Activated naive CD4-positive, alpha-beta T cell treated with anti-CD3 and anti-CD28 coated beads, Interleukin-2, amount 50 U/mL, for 72 hours (primary cell): ENCODE data around the gene DISP3. TPM values are rescaled to one million over a fixed set of nuclear protein-coding genes. Genes with fewer than 3 reads are reported as not detected.

ENCODE experiments used
- ATAC-seq, 2 donors: fragments of 150-1000 bp; cut with Tn5 transposase; 2 replicates each; pipeline ENCODE4 v1.10.0; 2021; ENCODE audit warnings: mild to moderate bottlenecking in 2 of 2, moderate library complexity in 2 of 2
- DNase-seq, 2 donors: peaks; one replicate each; pipeline ENCODE4 v3.0.0; 2021 to 2022; ENCODE audit warnings: low spot score in 2 of 2
- H3K27ac Mint-ChIP-seq, 2 donors: one replicate each; pipeline ENCODE4 v1.8.0; 2022; ENCODE audit warnings: mild to moderate bottlenecking in 2 of 2, mixed read lengths in 2 of 2
- H3K36me3 Mint-ChIP-seq, 2 donors: one replicate each; pipeline ENCODE4 v1.8.0; 2022; ENCODE audit warnings: mixed read lengths in 2 of 2
- H3K9me3 Mint-ChIP-seq, 2 donors: one replicate each; pipeline ENCODE4 v1.8.0; 2022; ENCODE audit warnings: mixed read lengths in 2 of 2
- total RNA-seq, 2 donors: library from RNA; stranded (reverse); gene quantifications; one replicate each; pipeline ENCODE4 v1.2.3, GENCODE V29; 2022

Gene DISP3
- total RNA-seq, 2 donors from 2014 or later = 0.80 to 0.82 TPM

DNA sequence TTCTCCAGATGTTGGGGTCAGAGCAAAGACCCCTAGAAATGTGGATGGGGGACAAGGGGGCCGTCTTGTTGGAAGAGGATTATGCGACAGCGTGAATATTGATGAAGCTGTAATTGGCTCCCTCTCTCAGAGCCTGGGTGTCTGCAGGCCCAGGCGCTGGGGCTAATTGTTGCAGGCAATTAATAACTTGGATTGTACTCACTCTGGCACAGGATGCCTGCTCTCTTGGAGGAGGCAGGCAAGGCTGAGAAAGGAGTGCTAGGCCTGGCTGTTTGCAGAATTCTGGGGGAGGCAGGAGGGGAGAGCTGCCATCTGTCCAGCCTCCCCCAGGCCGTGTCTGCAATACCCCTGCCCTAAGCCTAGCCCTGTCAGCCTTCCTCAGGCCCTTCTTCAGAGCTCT is 4.1 kb upstream of the DISP3 start:
- ATAC-seq (no peak), DNase-seq (no peak)
- no peaks in the 10 kb centered on the region for H3K36me3 Mint-ChIP-seq
- no peak overlapping the region for H3K27ac Mint-ChIP-seq
- no peaks in the 10 kb centered on the region for H3K9me3 Mint-ChIP-seq

DNA sequence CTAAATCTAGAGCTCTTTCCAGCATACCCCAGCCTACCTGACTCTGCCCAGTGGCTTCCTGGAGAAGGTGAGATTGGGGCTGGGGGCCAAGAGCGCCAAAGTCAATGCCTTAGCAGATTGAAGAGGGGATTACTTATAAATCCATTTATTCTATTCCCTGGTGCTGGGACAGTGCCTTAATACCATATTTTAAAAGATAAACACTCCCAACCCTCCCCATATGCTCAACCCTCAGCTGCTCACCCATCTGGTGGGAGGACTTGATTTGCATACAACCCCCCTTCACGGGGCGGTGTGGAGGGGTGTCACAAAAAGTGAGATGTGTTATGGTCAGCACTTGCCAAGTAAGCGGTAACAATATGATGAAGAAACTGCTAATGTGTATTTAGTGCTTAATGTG is 3.2 kb upstream of the DISP3 start:
- Mint-ChIP-seq H3K9me3 (no peaks in the 10 kb centered on the region), H3K36me3 (peaks cover 6 to 7% of the 10 kb centered on the region in 2 donors), H3K27ac (no peak overlapping the region)
- DNase-seq (no peak), ATAC-seq (no peak)

DNA sequence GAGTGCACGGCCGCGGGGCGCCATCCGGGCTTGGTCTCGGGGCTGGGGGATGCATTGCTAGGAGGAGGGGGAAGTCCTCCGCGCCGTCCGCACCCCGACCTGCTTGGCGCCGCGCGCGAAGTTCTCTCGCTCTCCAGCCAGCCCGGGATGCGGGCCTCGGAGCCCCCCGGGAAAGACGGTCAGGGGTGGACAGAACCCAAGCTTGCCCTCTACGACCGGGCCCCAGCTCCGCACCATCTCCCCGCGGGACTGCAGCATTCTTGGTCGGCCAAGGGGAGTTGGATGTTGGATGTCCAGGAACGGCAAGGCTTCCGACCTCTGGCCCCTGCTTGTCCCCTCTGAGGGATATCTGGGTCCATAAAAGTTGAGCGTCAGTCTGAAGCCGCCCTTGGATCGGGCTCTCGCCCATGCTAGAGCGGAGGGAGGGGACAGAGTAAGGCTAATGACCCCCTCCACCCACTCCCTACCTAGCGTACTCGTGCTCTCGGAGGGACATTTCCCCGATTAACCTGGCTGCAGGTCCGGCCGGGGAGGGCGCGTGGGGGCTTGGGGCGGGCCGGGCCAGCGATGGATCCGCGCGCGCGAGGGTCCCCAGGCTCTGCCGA is 522 bp downstream of the DISP3 start:
- Mint-ChIP-seq H3K27ac (no peak overlapping the region), H3K9me3 (no peaks in the 10 kb centered on the region), H3K36me3 (peaks cover 12 to 13% of the 10 kb centered on the region in 2 donors)
- ATAC-seq (no peak), DNase-seq (no peak)

DNA sequence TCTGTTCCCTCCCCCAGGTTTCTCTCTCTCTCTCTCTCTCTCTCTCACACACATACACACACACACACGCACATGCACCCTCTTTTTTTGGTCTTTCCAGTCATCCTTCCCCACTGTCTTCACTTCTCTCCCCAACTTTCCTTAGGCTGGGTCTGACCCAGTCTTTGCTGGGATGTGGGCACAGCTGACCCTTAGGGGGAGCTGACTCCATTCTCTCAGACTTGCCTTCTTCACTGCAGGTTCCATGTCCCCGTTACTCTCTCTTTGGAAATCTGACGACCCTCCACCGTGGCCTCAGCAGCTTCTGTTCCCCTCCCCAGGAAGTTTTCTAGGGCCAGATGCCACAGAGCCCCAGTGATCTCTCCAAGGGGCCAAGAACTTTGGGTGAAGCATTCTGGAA is 2.1 kb downstream of the DISP3 start:
- Mint-ChIP-seq H3K27ac (no peak overlapping the region), H3K9me3 (no peaks in the 10 kb centered on the region), H3K36me3 (peaks cover 12 to 13% of the 10 kb centered on the region in 2 donors)
- DNase-seq = no peak
- ATAC-seq = no peak

DNA sequence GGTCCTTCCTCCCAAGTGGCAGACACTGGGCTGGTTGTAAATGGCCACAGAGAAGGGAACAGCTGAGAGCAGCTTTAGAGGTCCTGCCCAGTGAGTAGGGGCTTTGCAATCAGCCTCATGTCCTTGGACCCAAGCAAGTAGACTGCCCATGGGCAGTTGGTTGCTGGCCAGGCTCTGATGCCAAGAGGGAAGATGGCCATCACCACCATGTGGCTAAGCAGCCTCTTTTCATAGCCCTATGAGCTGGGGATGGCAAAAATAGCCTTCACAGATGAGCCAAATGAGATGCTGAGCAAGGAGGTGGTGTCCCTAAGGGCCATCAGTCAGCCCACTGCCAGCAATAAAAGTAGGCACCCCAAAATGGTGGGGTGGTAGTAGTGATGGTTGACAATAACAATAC is 3.2 kb downstream of the DISP3 start:
- Mint-ChIP-seq H3K9me3 (no peaks in the 10 kb centered on the region), H3K36me3 (peaks cover 12 to 13% of the 10 kb centered on the region in 2 donors), H3K27ac (no peak overlapping the region)
- no peak for ATAC-seq
- no peak for DNase-seq

DNA sequence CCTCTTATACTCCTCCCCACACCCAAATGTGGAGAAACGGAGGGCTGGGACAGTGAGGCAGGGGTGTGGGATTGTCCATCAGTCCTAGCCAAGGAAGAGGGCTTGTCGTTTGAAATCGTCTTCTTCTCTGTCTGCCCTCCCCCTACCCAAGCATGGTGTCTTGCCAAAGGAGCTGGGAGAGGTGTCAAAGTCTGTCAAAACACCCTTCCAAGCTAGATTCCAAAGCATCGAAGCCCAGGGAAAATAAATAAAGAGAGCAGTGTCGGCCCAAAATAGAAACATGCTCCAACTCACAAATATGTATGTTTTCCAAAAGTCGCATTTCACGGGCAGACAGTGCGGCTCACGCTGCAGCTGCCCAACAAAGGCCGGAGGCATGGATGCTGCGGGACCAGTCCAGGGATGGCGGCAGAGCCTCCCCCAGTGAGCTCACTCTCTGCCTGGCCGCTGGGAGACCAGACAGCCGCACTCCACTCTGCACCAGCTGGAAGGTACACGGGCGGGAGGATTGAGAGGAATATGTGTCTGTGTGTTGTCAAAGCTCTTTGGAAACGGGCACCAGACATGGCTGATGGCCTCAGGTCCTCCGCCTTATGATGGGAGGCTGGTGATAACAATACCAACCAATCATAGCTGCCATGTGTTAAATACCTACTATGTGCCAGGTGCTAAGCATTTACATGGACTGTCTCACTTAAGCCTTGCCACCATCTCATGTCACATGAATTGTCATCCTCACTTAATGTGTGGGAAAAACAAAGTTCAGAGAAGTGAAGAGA is 3.9 kb downstream of the DISP3 start:
- ATAC-seq = no peak
- H3K9me3 Mint-ChIP-seq = no peaks in the 10 kb centered on the region
- no peak for DNase-seq
- H3K27ac Mint-ChIP-seq = no peak overlapping the region
- peaks cover 12 to 13% of the 10 kb centered on the region in 2 donors for H3K36me3 Mint-ChIP-seq

DNA sequence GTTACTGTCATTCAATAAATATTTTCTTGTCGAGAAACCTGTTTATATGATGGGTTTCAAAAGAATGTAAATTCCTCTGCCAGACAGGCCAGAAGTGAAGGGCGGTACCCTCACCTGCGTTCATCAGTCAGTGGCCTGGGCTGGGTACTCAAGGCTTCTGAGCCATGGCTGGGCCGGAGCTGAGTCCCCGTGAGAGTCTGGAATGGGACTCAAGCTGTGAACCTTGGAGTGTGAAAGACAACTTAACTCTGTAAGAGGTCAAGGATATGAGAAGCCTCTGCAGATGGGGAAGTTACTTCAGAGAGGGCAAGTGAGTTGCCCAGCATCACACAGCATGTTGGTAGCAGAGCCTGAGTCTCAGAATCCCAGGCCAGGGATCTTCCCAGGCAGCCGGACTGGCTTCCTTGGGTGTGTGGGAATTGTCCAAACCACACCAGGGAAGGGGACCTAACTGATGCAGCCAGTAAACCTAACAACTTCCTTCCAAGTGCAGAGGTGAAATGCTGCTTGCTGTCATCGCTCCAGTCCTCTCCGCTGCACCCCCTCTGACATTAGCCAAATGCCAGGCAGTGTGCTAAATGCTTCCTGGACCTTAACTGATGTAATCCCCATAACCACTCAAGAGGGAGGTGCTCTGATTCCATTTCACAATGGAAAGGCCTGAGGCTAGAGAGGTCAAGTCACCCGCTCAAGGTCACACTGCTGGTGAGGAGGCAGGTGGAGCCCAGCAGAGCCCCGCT is 4.8 kb downstream of the DISP3 start:
- Mint-ChIP-seq H3K9me3 (no peaks in the 10 kb centered on the region), H3K36me3 (peaks cover 12 to 13% of the 10 kb centered on the region in 2 donors), H3K27ac (no peak overlapping the region)
- ATAC-seq (no peak), DNase-seq (no peak)

DNA sequence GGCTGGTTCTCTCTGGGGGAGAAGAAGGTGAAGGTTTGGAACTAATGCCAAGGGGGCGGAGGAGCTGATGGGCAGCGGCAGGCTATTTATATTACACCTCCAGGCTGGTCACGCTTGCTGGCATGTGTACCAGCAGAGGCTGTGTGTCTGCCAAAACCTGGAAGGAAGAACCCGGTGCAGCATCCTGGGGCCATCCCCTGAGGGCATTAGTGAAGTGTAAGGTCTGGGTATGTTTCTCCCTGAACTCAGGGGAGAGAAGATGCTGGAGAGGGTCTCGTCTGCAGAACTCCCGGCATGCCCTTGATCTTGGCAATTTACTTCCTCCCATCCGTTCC is 5.3 kb downstream of the DISP3 start:
- DNase-seq (no peak), ATAC-seq (no peak)
- Mint-ChIP-seq H3K36me3 (peaks cover 12 to 13% of the 10 kb centered on the region in 2 donors), H3K27ac (no peak overlapping the region), H3K9me3 (no peaks in the 10 kb centered on the region)

DNA sequence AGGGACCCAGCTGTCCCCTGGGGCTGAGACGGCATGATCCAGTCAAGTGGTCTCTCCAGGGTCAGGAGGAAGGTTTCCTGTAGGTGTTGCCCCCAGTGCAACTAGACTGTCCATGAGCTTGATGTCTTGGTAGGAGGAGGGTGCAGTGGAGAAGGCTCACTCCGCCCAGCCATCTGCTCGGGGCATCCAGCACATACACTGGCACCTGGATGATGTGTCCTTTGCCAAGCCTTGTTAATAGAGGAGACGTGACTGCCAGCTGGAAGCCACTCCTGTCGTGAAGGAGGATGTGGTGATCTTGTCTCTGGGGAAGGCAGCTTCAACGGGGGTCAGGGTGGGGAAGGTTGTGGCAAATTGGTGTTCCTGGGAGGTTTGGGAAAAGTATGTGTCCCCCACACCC is 6.2 kb downstream of the DISP3 start:
- no peak for DNase-seq
- no peak for ATAC-seq

DNA sequence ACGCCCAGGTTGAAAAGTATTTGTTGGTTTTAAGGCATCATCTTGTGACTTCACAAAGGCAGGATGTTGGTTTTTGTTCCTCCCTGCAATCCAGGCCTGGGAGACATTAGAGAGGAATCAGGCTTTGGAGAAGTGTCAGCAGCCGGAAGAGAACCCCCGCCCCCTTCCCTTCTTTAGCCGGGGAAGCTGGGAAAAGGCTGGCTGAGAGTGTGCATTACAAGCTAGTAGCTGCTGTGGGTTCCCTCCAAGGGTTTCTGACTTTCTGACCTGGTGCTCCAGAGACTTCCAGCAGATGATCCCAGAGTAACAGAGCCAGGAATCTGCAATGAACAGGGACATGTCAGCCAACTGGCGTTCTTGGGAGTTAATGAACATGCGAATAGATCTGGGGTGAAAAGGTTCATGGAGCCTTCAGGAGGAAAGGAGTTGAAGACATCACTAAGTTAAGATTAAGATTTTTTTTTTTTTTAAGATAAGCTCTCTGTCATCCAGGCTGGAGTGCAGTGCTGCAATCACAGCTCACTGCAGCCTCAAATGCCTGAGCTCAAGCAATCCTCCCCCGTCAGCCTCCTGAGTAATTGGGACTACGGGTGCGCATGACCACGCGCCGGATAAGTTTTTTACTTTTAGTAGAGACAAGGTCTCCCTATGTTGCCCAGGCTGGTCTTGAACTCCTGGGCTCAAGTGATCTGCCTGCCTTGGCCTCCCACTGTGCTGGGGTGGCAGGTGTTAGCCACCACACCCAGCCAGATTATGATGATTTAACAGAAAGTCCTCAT is 7.5 kb downstream of the DISP3 start:
- H3K27ac Mint-ChIP-seq = no peak overlapping the region
- no peaks in the 10 kb centered on the region for H3K9me3 Mint-ChIP-seq
- DNase-seq = no peak
- H3K36me3 Mint-ChIP-seq = peaks cover 0 to under 1% of the 10 kb centered on the region in 2 donors
- no peak for ATAC-seq

More for the DNA sequence above, 6.2 kb downstream of the DISP3 start:
- no peaks in the 10 kb centered on the region for H3K9me3 Mint-ChIP-seq
- H3K27ac Mint-ChIP-seq = no peak overlapping the region
- H3K36me3 Mint-ChIP-seq = peaks cover 10 to 11% of the 10 kb centered on the region in 2 donors

DNA sequence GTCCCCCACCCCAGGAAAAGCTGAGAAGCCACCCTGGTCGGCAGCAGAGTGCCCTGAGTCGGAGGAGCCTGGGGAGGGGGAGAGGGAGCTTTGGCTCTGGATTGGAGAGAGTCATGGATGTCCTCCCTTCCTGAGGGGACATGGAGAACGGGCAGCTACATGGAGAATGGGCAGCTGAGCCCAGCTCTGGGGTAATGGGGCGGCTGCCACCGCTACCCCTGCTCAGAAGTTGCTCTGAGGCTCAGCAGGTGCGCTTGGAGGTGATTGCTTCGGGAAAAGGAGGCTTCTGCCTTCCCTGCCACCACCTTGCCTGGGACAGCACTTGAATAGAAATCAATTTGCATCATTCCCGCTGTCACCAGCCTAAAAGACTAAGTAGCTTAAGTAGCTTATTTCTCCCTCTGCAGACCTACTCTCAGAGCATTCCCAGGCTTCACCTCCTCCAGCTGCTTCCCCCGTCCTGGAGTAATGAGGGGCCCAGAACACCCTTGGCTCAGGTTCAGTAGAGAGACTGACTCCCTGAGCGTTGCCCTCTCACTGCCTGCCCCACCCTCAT is 8.3 kb downstream of the DISP3 start:
- no peaks in the 10 kb centered on the region for H3K9me3 Mint-ChIP-seq
- DNase-seq (no peak), ATAC-seq (no peak)
- no peak overlapping the region for H3K27ac Mint-ChIP-seq
- H3K36me3 Mint-ChIP-seq = no peaks in the 10 kb centered on the region

DNA sequence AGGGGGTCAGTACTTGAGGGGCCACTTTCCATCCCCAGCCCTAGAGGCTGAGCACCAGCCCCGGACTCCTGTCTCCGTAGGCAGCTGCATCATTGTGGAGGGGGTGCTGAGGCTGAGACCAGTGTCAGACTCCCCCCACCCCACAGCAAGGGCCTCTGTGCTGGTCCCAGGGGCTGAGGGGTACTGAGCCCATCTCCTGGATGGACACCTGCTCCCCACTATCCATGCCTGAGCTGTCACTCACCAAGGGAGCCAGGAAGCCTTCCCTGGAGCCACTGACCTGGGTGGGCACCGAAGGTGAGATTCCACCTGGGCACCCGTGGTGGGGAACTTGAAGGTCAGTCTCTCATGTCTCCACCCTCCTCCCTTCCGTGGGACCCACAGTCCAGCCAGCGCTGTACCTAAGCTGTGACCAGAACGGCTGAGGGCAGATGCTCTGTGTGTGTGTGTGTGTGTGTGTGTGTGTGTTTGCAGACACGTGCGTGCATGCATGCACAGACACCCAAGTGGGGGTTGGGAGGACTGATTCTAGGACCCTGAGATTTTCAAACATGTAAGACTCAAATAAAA is 9.3 kb downstream of the DISP3 start:
- Mint-ChIP-seq H3K36me3 (no peaks in the 10 kb centered on the region), H3K9me3 (no peaks in the 10 kb centered on the region), H3K27ac (no peak overlapping the region)
- DNase-seq (no peak), ATAC-seq (no peak)

DNA sequence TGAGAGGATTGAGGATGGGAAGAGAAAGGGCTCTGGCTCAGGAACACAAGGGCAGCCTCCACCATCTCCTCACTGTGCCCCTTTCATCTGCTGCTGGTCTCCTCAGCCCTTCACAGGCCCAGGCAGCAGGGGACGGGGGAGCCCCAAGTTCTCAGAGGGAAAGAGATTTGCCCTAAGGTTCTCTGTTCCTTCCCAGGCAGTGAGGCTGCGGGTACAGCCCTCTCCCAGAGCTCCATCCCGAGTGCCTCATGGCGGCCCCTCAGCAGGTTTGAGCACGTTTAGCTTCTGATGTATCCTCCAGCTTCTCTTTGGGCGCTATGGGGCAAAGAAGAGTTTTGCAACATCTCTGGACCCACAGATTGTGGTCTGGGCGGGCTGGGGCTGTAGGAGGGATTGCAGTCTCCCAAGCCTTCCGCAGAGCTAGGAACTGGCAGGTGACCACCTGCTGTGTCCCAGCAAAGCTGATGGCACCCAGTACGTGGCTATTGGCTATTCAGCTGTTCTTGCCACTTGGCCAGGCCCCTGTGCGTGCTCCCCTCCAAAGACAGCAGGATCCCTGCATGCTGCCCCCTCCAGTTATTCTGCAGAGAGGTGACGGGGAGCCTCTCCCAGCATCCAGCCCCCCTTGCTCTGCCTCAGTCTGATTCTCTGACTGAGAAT is 10.1 kb downstream of the DISP3 start:
- ATAC-seq (no peak), DNase-seq (no peak)
- no peaks in the 10 kb centered on the region for H3K36me3 Mint-ChIP-seq
- H3K27ac Mint-ChIP-seq = no peak overlapping the region
- H3K9me3 Mint-ChIP-seq = peaks cover 0 to 3% of the 10 kb centered on the region in 2 donors

DNA sequence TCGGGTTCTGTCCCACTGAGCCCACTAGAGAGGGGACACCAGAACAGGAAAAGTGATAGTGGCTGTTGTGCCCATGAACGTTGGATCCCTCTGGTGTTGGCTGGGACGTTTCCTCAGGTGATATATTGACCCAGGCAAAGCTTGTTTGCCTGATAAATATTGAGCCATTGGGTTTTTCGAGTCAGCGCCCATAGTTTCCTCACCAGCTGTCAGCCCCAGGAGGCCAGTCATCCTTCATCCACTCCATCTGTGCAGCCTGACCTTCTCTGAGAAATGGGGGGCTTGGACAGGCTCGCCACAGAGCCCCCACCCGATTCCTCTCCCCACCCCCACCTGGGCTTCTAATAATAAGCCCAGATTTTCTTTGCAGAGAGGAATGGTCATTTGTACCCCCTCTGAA is 13.3 kb downstream of the DISP3 start:
- no peak for DNase-seq
- Mint-ChIP-seq H3K27ac (no peak overlapping the region), H3K9me3 (peaks cover 0 to 3% of the 10 kb centered on the region in 2 donors), H3K36me3 (no peaks in the 10 kb centered on the region)
- no peak for ATAC-seq

DNA sequence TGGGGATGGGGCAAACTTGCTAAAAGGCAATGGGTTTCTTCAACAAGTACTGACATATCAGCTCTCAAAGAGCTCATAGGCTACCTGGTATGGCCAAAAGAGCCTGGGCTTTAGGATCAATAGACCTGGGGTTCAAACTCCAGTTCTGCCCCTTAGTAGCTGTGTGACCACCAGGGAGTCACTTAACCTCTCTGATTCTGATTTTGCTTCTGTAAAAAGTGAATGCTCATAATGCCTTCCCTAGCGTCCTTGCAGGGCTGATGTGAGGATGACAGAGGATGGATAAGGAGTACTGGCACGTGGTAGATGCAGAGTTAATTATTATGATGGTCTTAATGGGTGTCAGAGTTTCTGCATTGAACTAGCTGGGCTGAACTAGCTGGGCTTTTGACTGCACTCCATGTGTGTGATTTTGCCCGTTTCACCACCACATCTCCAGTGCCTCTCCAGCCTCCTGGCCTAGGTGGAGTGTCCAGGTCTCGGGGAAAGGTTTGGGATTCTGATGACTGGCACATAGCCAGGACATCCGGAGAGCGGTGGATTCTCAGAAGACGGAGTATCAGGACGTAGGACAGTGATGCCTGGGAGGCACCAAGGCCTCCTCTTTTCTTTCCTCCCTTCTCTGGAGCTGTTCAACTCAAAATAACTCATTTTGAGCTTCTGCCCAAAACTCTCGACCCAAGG is 15.2 kb downstream of the DISP3 start:
- Mint-ChIP-seq H3K27ac (no peak overlapping the region), H3K9me3 (peaks cover 0 to 3% of the 10 kb centered on the region in 2 donors), H3K36me3 (no peaks in the 10 kb centered on the region)
- no peak for ATAC-seq
- no peak for DNase-seq
